ENCODE data around the gene TRIM8.

Gene TRIM8

DNA sequence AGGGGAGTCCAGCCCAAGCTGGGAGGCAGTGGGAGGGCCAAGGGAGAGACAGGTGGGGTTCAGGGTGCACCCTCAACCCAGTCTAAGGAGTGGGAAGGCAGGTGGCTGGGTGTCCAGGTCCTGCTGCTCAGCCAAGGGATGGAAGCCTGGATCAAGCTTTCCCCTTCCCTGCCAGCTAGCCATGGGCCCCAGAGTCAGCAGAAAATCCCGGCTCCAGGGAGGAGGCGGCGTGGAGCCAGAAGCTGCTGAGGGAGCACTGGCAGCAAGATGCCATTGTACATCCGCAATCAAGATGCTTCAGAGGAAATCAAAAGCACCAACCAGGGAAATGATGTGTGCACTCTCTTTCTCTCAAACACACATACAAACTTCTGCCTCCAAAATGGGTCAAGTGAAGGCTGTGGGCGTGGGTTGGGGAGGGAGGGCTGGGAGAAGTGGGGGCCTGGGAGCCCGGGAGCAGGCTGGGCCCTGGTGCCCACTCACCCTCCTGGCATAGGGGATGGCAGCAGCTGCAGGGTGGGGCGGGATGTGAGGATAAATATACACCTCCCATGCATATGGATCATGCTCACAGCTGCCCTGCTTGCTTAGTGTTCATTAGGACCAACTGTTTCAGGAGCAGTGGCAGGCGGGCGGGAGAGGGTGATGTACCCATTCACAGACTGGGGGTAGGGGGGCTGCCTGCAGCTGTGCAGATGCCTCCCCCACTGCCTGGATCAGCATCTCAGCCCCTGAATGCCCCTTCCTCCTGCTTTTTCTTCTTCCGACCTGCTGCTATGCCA lies 24.2 kb downstream of the TRIM8 start:
- DNase-seq (ENCODE audit: low read depth in 1 of 2, low spot score in 1 of 2) = no peak

DNA sequence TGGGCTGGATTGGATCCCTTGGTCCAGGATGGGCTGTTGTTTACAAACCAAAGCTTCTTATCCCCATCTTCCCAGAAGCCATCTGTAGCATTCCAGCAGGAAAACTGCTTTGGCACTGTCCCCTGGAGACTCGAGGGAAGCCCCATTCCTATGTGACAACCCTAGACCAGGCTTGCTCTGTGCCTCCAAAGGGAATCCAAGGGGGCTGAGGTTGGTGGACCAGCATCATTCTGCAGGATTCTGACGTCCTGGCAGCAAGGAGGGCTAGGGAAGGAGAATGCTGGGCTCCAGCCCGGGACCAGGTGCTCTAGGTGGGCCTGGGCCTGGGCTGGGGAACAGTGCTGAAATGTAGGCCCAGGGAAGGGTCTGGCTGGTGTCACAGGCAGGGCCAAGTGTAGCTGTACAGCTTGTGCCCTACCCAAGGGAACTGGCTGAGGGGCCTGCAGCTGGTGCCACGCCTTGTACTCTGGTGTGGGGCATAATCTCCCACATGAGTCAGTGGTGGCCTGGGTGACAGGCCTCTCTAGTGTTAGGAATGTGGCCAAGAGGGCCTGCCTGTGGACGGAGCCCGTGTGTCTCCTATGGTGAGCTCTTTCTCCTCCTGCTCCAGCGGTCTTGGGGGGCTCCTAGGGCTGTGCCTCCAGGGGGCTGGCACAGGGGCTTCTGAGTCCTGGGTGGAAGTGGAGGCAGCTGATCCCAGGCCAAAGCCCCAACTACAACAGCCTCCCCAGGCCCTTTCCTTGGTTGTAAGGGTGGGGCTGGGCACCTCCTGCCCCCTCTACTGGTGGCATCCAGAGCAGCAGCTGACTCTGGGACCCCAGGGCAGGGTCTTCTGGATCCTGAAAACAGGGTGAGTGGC lies 25.2 kb downstream of the TRIM8 start:
- no peak for DNase-seq (ENCODE audit: low read depth in 1 of 2, low spot score in 1 of 2)

DNA sequence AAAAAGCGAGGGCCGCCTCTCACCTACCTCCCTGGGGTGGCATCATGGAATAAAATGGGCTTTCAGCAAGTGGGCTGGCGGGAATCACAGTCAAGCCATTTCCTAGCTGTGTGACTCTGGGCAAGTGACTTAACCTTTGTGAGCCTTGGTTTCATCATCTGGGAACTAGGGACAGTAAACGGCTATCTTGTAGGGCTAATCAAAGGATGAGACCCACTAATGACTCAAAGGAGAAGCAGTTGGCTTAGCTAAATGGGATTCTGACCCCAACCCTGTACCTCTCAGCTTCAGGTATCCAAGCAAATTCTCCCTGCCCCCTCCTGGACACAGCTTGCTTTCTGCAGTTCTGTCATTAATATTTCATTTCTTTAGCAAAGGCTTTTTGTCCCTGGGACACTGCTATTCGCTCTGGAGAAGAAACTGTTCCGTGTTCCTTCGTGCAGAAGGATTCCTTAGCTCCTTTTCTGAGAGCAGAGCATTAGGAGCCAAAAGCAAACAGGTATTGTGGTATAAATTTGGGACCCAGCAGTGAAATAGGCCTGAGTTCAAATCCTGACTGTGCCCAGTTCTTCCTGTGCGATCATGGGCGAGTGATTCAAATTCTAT lies 25.9 kb downstream of the TRIM8 start:
- no peak for DNase-seq (ENCODE audit: low read depth in 1 of 2, low spot score in 1 of 2)

DNA sequence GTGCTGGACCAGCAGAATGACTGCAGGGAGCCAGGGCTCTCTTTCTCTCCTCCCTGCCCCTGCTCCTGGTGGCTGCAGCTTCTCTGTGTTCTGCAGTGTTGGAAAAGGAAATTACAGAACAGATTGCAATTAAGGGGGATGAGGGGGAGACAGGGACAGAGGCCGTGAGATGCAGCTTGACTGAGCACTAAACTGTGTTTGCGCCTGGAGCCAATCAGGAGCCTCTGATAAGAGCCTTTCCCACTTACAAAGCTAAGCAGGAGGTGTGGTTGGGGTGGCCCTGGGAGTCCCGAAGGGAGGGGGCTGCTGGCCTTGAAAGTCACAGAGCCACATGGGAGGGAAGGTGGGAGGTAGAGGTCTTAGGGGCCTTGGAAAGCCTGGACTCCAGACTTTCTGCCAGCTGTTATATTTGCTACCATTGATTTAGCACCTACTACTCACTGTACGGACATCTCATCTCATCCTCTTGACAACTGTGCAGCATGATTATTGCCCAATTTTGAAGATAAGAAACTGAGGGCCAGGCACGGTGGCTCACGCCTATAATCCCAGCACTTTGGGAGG lies 26.7 kb downstream of the TRIM8 start:
- no peak for DNase-seq (ENCODE audit: low read depth in 1 of 2, low spot score in 1 of 2)

DNA sequence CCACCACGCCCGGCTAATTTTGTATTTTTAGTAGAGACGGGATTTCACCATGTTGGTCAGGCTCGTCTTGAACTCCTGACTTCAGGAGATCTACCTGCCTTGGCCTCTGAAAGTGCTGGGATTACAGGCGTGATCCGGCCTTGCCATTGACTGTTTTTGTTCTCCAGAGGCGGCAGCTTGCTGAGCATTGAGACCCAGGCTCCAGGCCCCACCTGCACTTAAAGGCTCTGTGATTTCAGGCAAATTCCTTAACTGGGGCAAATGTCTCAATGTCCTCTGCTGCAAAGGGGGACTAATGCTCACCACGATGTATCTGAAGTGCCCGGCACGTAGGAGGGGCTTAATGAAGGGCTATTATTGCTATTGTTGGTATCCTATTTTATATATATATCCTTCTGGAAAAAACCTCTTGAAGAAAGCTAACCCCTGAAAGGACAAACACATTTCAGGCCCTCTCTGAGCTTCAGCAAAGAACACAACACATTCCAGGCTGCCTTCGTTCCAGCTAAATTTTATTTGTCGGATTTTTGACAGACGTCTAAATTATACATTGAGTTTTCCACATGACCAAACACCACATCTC lies 29.0 kb downstream of the TRIM8 start:
- DNase-seq (ENCODE audit: low read depth in 1 of 2, low spot score in 1 of 2) = no peak

DNA sequence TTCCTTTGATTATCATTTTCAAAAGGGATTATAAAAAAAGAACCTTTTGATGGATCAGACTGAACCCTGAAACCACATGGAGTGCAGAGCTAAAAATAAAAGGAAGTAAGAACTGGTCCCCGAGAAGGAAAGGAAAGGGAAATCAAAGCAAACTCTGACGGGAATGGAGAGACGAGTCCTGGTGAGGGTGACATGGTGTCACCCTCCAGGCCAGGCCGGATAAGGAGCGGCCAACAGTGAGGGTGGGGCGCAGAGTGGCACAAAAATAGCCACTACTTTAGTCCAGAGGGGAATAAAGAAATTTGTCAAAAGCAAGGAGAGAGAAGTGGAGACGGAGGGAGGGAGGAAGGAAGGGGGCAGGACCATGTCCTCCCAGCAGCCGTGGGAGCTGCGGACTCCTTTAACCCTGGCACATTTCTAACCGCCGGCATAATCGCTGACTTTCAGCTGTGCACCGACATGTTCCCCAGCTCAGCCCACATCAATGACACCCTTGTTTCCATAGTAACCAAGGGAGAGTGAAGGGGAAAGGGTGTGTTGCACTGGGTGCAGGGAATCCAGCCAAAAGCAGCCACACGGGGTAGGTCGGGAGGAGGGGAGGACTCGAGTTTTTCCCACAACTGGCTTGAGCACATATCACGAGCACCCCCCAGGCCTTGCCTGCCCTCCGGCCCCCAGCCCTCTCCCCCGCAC lies 29.7 kb downstream of the TRIM8 start:
- DNase-seq (ENCODE audit: low read depth in 1 of 2, low spot score in 1 of 2) = peak; percentile 32 to 66

DNA sequence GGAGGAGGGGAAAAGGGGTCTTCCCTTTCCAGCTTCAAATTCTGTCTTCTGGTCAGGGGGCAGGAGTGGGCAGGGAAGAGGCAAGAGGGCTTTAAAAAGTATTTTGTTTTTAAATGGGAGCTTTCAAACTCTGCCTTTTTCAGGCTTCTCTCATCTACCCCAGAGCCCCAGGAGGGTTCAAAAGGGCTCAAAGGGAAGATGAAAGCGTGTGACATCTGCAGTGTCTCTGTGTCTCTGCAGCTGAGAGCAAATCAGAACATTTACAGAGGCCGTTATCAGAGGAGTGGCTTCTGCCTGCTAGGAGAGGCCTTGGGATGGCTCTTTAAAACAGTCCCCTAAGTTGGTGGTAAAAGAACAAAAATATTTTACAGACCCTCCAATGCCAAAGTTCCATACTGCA lies 30.3 kb downstream of the TRIM8 start:
- DNase-seq (ENCODE audit: low read depth in 1 of 2, low spot score in 1 of 2) = no peak

DNA sequence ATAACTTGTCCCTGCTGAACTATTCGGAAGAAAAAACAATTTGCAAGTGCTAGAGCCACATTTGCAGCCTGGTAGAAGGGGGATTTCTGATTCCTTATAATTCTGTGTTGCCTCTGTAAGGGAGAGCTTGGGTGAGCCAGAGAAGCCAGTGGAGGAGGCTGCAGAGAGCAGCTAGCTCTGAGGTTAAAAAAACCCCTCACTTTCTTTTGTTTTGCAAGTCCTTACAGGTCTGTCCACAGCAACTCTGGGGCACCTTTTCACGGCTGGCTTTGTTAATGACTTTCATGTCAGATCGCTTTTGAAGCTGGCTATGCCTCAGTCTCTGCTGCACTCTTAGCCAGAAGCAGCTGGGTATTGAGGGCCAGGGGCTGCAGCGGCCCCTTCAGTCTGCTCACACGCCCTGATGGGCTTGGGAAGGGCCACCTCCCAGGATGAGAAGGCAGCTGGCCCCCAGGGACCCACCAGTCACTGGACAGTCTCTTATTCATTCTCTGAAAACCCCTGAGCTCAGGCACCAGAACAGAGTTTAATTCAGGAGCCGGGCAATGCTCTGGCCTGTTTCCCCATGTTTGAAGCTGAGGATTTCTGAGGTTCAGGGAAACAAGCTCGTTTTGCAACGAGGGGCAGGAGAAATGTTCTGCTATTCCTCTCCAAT lies 30.9 kb downstream of the TRIM8 start:
- no peak for DNase-seq (ENCODE audit: low read depth in 1 of 2, low spot score in 1 of 2)

DNA sequence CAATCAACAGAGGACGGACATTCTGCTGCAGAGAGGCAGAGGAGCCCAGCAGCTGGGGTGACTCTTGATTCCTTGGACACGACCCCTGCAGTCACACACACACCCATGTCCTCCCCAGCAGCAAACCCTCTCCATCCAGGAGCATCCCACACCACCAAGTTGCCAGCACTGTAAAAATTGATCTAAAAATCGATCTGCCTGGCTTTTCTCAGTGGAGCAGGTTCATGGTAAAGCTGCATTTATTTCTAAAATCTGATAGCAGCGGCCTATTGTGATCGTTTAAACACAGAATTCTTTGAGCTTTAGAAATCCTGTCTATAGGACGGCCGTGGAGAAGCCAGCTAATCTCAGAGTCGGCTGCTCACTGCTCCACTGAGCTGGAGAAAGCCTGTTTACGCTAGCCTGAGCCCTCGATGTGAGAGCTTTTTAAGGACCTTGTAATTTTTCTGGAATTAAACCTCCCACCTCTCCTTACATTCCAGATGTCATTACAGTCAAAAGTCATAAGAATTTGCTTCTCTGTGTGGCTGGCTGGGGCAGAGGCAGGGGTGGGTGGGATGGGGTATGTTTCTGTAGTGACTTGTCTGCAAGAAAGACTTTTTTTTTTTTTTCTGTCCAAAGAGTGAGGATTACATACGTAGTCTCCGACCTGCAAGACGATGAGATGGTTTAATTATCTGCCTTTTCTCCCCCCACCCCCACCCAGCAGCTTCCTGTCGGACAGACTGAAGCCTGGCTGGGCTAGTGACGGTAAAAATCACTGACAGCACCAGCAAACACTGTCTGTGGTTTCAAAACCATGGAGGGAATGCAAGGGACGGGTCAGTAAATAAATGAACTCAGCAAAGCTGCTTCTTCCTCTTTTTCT lies 31.6 kb downstream of the TRIM8 start:
- DNase-seq (ENCODE audit: low read depth in 1 of 2, low spot score in 1 of 2) = no peak

DNA sequence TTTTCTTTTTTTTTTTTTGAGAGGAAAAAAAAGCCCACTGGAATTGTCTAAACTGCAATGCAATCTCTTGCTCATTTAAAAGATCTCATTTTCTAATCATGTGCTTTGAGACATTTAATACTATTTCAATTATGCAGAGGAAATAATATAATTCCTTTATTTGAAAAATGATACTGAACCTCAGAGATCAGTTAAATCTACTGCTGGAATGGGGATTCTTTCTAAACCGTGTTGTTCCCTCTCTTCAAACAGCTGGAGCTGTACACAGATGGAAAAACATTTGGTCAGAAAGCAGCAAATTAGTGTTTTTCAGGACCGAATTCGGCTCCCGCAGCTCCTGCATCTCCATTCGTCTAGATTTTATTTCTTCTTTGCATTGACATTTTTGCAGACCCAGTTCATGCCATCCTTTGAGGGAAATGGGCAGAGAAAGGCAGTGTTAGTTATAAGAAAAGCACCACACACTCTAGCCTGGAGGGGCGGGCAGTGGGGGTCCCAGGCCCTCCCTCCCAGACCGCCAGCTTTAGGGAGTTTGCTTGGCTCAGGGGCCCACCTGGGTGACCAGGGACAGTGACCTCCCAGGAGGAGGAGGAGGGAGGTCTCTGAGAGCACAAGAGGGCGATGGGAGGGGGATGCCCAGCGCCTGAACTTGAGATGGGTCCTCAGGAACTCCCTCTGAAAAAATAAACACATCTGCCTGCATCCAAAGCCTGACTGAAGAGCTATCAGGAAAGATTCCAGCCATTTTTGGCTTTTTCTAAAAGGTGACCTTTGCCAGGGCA lies 32.4 kb downstream of the TRIM8 start:
- DNase-seq (ENCODE audit: low read depth in 1 of 2, low spot score in 1 of 2) = no peak

DNA sequence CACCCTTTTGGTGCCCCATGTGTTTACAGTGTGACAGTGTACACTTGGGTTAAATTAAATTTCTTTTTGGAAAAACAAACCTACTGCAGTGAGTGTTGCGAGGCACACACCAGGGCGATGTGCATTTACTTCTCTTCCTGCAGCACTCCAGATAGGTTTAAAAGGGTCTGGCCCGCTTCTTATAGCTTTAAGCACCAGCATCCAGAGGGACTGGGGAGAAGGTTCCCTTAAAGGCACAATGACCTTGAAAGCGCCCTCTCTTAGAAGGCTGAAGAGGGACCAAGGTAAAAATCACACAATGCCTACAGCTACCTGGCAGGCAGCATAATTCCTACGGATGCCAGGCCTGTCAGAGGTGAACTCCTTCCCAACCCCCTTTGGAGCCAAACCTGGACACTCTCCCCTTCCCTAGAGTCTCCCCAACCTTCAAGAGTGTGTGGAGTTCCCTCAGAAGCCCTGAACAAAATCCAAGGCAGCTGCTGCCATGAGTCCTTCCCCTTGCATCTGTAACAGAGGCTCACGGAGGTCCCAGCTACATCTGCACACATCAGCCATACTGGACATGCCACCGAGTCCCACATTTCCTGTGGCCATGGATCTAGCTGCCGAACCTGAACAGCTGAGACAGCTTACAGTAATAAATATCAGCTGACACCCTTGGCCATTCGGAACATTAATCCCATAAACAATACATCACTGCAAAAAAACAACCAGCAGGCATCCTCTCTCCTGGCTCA lies 33.2 kb downstream of the TRIM8 start:
- no peak for DNase-seq (ENCODE audit: low read depth in 1 of 2, low spot score in 1 of 2)

DNA sequence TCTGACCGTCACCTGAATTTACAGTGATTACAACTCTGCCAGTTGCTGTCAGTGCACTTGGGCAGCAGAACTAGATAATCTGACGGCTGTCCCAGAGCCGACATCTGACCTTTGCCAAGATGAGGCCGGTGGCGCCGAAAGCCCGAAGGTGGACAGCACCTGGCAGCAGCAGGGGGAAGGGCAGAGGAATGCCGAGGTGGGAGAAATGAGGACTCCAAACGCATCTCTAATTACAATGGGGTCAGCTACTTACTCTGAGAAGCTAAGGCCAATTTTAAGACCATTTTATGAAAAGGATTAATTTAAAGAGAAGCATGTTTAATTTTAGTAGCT lies 33.8 kb downstream of the TRIM8 start:
- no peak for DNase-seq (ENCODE audit: low read depth in 1 of 2, low spot score in 1 of 2)

DNA sequence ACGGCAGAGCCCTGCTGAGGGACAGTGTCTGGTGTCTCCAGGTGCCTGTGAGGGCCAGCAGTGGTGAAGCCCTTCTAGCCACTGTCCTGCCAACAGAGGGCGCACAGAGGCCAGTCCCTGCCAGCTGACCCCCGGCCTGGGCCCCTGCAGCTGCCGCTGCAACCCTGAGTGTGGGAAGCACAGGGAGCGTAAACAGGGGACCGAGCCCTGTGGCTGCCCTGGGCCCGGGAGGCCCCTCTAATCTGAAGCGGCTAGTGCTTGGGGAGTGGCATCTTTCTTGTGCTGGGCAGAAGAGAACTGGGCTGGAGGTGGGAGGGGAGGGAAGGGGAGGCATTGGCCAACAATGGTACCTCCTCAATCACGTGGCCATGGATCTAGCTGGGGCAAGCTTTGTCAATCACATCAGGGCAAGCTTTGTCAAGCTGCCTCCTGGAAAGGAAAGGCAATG lies 34.6 kb downstream of the TRIM8 start:
- no peak for DNase-seq (ENCODE audit: low read depth in 1 of 2, low spot score in 1 of 2)

DNA sequence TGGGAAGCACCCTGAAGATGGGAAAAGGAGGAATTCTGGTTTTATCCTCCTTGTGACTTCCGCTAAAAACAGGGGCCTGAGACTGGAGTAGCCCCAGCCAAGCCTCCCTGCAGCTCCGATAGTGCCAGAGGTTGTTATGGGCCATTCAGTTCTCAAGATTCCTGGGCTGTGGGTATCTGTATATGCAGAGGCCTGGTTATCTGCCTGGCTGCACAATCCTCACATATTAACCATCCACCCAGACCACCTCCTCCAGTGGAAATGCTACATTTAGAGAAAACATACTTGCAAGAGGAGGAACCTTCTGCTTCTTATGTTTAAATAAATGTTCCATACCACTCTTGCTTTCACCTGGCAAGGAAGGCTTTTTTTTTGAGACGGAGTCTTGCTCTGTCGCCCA lies 35.3 kb downstream of the TRIM8 start:
- no peak for DNase-seq (ENCODE audit: low read depth in 1 of 2, low spot score in 1 of 2)

DNA sequence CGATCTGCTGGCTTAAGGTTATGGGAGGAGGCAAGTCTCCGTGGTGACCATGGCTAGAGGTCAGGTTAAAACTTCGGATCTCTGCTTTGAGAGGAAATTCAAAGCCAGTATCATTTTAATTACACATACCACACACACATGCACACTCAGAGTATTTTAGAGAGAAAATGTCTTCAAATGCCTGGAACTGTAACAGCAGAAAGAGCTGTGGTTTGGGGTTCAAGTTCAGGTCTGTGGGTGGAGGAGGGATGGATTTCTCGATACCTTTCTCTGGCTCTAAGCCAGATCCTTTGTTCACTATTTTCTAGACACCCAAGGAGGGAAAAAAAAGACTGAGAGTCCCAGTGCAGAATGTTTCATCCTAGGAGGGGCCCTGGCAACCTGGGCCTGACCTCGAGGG lies 37.4 kb downstream of the TRIM8 start:
- DNase-seq (ENCODE audit: low read depth in 1 of 2, low spot score in 1 of 2) = no peak

DNA sequence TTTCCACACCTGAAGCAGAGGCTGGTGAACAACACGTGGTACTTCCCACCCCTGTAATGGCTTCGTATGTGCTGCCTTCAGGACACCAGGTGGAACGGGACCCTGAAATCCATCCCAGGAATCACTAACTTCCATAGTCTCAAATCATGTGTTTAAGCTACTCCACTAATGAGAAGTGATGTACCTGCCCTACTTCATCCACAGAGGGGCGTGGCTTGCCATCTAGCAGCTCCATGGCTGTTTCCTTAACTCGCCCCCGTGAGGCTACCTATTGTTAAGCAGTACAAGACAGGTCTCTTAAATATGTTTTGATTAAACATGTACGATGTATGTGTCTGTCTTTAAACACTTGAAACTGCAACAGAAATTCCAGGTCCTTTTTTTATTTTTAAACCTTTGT lies 38.1 kb downstream of the TRIM8 start:
- no peak for DNase-seq (ENCODE audit: low read depth in 1 of 2, low spot score in 1 of 2)

DNA sequence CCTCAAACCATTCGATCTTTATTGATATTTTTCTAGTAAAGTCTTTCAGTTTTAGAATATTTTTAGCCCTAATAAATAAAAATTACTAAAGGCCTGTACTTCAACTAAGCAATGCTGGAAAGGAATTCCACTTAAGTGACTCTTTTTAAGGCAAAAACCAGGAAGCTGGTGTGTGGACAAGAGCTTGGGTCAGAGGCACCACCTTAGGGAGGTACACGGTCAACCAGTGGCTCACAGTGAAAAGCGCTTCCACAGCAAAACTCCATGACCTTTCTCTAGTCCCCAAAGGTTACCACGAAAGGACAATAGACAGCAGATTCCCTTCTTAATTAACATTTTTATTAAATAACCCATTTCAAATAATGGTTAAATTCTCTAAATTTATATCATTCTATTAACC lies 38.7 kb downstream of the TRIM8 start:
- no peak for DNase-seq (ENCODE audit: low read depth in 1 of 2, low spot score in 1 of 2)

DNA sequence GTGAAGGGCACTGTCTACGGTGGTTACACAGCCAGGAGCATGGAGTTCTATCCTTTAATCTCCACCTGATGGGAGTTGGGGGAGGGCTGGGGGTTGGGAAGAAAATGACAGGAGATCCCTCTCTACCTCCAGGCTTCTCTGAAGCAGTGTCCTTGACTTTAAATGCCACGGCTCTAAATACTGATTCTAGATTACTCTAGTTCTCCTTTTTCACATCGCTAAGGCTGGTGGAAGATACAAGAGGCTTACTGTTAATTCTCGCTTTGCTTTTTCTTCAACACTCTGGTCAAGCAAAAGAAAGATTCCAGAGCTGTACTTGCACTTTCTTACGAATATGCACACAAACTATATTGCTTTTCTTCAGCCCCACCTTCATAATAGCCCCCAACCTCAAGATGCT lies 39.5 kb downstream of the TRIM8 start:
- DNase-seq (ENCODE audit: low read depth in 1 of 2, low spot score in 1 of 2) = no peak

Measured in activated CD4-positive, alpha-beta T cell treated with anti-CD3 and anti-CD28 coated beads, Interleukin-2, amount 50 U/mL, for 24 hours (primary cell).